GM10266 (cell line): ENCODE measurements around the gene ARVCF.

ENCODE experiments used
- DNase-seq: peaks from one replicate; pipeline ENCODE4 v3.0.0; 2012; ENCODE audit errors: extremely low spot score
- TF ChIP-seq, protein P1 (sequence below): IDR thresholded peaks from 2 replicates; pipeline ENCODE4 v1.5.1; 2012; ENCODE audit warnings: mild to moderate bottlenecking, low read depth; ENCODE audit not compliant: control insufficient read depth, insufficient read depth; ENCODE audit errors: missing control alignments

The ARVCF gene, protein sequence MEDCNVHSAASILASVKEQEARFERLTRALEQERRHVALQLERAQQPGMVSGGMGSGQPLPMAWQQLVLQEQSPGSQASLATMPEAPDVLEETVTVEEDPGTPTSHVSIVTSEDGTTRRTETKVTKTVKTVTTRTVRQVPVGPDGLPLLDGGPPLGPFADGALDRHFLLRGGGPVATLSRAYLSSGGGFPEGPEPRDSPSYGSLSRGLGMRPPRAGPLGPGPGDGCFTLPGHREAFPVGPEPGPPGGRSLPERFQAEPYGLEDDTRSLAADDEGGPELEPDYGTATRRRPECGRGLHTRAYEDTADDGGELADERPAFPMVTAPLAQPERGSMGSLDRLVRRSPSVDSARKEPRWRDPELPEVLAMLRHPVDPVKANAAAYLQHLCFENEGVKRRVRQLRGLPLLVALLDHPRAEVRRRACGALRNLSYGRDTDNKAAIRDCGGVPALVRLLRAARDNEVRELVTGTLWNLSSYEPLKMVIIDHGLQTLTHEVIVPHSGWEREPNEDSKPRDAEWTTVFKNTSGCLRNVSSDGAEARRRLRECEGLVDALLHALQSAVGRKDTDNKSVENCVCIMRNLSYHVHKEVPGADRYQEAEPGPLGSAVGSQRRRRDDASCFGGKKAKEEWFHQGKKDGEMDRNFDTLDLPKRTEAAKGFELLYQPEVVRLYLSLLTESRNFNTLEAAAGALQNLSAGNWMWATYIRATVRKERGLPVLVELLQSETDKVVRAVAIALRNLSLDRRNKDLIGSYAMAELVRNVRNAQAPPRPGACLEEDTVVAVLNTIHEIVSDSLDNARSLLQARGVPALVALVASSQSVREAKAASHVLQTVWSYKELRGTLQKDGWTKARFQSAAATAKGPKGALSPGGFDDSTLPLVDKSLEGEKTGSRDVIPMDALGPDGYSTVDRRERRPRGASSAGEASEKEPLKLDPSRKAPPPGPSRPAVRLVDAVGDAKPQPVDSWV

DNA sequence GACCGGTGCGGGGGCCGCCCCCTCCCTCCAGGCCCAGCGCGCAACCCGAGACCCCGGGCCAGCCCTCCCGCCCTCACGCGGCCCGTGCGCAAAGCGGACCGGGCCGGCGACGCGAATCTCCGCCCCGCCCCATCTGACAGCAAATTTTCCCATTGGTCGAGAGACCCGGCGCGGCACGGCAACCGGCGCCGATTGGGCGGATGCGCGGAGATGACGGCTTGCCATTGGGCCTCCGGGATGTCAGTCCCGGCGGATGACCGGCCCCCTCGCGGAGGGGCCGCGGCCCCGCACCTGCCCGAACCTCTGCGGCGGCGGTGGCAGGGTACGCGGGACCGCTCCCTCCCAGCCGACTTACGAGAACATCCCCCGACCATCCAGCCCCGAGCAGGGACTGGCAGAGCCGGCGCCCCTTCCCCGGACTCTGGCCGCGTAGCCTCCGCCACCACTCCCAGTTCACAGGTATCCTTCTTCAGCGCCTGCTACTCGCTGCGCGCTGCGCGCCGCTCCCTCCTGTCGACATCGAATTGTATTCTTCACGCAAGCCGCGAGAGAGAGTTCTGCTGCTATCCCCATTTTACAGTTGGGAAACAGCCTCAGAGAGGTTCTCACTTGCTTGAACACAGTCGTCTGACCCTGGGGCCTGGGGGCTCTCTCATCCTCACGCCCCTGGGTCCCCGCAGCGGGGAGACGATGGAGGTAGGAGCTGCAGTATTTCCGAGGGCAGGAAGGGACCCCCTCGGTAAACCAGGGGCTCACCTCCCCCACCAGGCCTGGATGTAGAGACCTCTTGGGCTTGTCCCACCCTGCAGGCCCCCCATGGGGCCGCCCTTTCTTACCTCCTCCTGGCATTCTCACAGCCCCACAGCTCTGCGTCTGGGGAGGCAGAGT, at the start of gene ARVCF:
Gene ARVCF (minus strand): TSS at position 90 of the 888 bp plus-strand sequence. CDS start 26,029 bp downstream, outside the sequence.
- DNase-seq, result peak; percentile 100
- TF ChIP-seq, protein P1, sequence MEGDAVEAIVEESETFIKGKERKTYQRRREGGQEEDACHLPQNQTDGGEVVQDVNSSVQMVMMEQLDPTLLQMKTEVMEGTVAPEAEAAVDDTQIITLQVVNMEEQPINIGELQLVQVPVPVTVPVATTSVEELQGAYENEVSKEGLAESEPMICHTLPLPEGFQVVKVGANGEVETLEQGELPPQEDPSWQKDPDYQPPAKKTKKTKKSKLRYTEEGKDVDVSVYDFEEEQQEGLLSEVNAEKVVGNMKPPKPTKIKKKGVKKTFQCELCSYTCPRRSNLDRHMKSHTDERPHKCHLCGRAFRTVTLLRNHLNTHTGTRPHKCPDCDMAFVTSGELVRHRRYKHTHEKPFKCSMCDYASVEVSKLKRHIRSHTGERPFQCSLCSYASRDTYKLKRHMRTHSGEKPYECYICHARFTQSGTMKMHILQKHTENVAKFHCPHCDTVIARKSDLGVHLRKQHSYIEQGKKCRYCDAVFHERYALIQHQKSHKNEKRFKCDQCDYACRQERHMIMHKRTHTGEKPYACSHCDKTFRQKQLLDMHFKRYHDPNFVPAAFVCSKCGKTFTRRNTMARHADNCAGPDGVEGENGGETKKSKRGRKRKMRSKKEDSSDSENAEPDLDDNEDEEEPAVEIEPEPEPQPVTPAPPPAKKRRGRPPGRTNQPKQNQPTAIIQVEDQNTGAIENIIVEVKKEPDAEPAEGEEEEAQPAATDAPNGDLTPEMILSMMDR, result no peak

DNA sequence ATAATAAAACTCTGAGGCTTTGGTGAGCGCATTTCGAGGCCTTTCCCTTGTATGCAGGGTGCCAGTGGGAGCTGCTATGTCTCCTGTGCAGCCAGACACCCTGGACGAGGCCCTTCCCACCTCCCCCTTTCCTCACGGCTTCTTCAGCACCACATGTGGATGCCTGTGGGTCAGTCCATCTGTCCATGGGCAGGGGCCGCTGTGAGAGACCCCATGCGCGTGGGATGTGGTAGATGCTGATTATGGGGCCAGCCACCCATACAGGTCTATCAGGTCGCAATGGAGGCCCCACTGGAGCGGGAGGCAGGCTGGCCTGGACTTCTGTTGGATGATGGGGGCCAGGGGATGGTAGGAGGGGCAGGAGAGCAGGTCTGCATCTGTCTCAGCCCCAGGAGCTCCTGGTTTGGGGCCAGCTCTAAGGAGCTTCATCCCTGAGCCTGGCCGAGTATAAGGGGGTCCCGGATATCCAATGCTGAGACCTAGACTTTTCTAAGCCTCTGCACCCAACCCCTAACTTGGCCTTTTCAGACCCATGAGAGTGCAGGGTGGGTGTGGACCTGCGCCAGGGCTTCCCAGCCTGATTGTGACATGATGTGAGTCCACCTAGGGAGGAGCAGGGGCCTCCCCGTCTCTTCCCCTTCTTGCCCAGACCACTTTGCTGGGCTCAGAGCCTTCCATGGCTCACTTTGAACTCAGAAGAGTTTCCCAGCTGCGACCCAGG, 49.4 kb upstream of the ARVCF start:
- TF ChIP-seq, protein P1, result no peak
- no peak for DNase-seq

DNA sequence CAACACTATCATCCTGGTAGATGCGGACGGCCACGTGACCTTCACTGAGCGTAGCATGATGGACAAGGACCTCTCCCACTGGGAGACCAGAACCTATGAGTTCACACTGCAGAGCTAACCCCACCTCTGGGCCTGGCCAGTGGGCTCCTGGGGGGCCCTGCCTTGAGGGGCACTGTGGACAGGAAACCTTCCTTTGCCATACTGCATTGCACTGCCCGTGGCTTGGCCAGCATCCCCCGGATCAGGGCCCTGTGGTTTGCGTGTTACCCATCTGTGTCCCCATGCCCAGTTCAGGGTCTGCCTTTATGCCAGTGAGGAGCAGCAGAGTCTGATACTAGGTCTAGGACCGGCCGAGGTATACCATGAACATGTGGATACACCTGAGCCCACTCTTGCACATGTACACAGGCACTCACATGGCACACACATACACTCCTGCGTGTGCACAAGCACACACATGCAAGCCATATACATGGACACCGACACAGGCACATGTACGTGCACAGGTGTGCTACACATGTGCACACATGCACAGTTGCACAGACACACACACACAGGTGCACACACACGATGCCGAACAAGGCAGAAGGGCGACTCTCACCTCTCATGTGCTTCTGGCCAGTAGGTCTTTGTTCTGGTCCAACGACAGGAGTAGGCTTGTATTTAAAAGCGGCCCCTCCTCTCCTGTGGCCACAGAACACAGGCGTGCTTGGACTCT, 48.1 kb upstream of the ARVCF start:
- TF ChIP-seq, protein P1, result no peak
- DNase-seq, result no peak

DNA sequence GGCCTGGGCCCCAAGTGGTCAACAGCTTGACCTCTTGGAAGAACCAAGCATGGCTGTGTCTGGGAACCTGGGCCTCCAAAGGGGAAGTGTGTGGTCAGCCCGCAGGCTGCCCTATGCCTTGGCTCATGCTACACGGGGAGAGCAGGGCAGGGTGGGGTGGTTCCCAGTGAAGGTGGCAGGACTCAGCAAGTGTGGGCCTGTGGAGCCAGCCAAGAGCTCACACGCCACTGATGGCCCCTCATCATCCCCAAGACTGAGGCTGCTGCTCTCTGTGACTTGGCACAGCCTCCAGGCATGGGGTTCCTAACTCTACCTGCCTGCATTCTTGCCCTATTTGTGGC, 47.5 kb upstream of the ARVCF start:
- TF ChIP-seq, protein P1, result no peak
- DNase-seq, result no peak

DNA sequence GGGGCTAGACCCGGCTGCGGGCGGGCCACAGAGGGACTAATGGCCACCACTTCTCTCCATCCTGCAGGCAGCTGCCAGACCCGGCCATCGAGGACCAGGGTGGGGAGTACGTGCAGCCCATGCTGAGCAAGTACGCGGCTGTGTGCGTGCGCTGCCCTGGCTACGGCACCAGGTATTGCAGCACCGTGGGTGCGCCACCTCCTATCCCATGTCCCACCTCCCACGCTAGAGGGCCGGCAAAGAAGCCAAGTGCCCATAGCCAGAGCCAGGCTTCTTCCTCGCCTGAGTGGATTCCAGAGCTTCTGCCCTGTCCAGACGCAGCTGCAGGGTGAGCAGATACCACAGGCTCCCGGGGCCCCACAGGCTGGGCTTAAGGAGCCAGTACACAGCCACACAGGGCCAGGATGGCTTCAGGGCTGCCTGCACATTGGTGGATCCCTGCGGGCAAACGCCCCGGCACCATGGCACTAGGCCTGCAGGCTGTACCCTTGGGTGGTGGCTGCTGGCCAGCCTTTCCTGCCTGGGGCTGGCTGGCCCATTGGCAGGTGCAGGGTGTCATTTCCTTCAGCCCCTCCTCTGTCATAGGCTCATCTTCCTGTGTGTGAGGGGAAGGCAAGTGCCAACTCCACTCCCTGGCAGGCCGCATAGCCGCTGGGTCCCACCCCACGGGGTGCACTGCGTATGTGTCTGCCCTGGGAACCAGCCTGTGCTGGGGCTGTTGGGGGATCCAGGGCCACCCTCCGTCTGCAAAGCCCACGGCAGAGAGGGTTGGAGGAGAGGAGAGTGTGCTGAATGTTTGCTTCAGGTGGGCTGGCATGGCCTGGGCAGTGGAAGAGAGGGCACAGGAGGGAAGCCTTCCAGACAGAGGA, 46.9 kb upstream of the ARVCF start:
- TF ChIP-seq, protein P1, result no peak
- no peak for DNase-seq
